D721Med (cell line): ENCODE results near the gene EVA1A.

Experiments used
- DNase-seq: peaks from one replicate; pipeline ENCODE4 v3.0.0; 2011; ENCODE audit warnings: low spot score; ENCODE audit not compliant: insufficient read length
- FAIRE-seq: peaks from 2 replicates; lab custom pipeline; 2011; peaks lifted over from hg19 to GRCh38; lab: Jason Lieb, UNC
- CTCF ChIP-seq: IDR thresholded peaks from 2 replicates; pipeline ENCODE4 v1.5.1; 2012; ENCODE audit warnings: mild to moderate bottlenecking, control low read depth; ENCODE audit not compliant: insufficient read depth; ENCODE audit errors: missing control alignments

The EVA1A gene

GRCh38 chr2:75516378-75517360, 44.1 kb downstream of the EVA1A start:
- DNase-seq = no peak
- no peak for TF ChIP-seq CTCF
- no peak for FAIRE-seq

DNA sequence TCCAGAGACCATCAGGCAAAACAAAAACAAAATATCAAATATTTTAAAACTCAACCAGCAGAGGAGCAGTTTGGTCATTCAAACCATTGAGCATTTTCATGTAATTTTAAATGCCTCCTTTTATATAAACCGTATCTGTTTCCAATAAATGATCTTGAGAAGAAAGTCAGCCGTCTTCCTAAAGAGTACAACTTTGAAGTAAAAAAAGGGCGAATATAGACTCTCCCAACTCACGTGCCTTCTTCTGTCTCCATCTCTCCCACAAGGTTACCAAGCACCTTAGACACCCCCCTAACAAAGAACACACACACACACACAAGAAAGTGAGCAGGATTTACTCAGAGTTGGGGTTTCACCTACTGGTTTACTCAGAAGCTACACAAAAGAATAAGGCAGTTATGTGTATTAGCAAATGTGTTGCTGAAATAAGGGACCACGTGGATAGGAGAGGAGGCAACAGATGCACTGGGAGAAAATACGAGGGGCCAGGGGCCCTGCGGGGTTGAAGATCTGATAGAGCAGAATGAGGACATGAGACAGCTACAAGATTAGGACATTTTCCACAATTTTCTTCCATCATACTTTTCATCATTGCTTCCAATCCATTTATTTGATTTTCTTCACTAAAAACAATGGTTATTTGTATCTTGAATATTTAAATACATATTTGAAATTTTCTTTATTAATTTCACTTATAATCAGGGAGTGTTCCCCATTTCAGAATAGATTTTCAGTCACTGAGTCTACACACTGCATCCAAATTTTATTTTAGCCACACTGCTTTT, 45.0 kb downstream of the EVA1A start:
- TF ChIP-seq CTCF = no peak
- DNase-seq (no peak), FAIRE-seq (no peak)

- FAIRE-seq (no peak), DNase-seq (no peak)
- no peak for TF ChIP-seq CTCF
Measured at GRCh38 chr2:75513616-75514170, 47.0 kb downstream of the EVA1A start.

- DNase-seq = no peak
- FAIRE-seq = no peak
- no peak for TF ChIP-seq CTCF
Measured at GRCh38 chr2:75512455-75513212, 48.1 kb downstream of the EVA1A start.

DNA sequence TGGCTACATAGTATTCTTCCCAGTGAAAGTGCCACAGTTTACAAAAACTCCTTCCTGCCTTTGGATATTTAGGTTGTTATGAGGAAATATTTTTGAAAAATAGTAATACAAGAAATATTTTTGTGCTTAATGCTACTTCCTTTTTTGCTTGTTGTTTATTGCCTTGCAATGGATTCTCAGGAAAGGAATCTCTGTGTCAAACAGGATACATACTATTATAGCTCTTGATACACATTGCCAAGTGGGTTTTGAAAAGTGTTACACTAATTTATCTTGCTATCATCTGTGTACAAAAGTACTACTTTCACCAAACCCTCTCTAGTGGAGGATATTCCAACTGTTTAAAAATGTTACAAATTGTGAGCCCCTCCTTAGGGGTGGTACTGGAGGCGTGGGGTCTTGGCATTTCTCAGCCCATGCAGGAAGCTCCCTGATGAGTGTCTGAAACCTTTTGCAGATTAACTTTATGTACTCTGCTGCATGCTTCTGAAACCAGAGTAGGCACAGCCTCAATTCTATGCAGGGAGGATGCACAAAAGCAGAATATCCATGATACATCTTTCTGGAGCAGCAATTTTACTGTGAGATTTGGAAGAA, 54.5 kb downstream of the EVA1A start:
- no peak for DNase-seq
- no peak for FAIRE-seq
- TF ChIP-seq CTCF = no peak

- TF ChIP-seq CTCF = no peak
- no peak for DNase-seq
- no peak for FAIRE-seq
Measured at GRCh38 chr2:75505012-75505411, 55.7 kb downstream of the EVA1A start.
